Esophagus muscularis mucosa (tissue), 4 donors: ENCODE results near the gene ERI3.

Experiments
- CTCF ChIP-seq, 3 experiments: fragments of 200-600 bp in 2 of 3; fragments of 450-650 bp in 1 of 3; sonication (generic) in 2 of 3; IDR thresholded peaks; one replicate each; pipeline ENCODE4 v1.5.1; 2017 to 2019; ENCODE audit warnings: antibody characterized with exemption in 3 of 3, mild to moderate bottlenecking in 2 of 3, moderate library complexity in 1 of 3
- EP300 ChIP-seq: sonication (generic); formaldehyde crosslinking; IDR thresholded peaks from one replicate; pipeline ENCODE4 v1.6.1; 2017; ENCODE audit warnings: antibody characterized with exemption
- POLR2A ChIP-seq: fragments of 450-650 bp; IDR thresholded peaks from one replicate; pipeline ENCODE4 v1.6.1; 2017; ENCODE audit warnings: antibody characterized with exemption, moderate library complexity, mild to moderate bottlenecking, low read depth

- no peak for TF ChIP-seq CTCF (IDR thresholded peaks at IDR 0.05)
- no peak for TF ChIP-seq POLR2A
- no peak for TF ChIP-seq EP300
Observed at GRCh38 chr1:44314452-44314851, 40.6 kb downstream of the ERI3 start.
